B cell (primary cell): ENCODE results near the gene NYAP1.

Experiments
- CTCF ChIP-seq: fragments of 200-600 bp; IDR thresholded peaks from one replicate; pipeline ENCODE4 v1.8.0; 2022; ENCODE audit warnings: antibody characterized with exemption, mild to moderate bottlenecking
- EZH2 ChIP-seq: IDR thresholded peaks from 2 replicates; pipeline ENCODE4 v1.6.1; 2012; ENCODE audit warnings: borderline replicate concordance, low read depth, mild to moderate bottlenecking, moderate library complexity, low read length; ENCODE audit not compliant: insufficient read depth, poor library complexity, severe bottlenecking

DNA sequence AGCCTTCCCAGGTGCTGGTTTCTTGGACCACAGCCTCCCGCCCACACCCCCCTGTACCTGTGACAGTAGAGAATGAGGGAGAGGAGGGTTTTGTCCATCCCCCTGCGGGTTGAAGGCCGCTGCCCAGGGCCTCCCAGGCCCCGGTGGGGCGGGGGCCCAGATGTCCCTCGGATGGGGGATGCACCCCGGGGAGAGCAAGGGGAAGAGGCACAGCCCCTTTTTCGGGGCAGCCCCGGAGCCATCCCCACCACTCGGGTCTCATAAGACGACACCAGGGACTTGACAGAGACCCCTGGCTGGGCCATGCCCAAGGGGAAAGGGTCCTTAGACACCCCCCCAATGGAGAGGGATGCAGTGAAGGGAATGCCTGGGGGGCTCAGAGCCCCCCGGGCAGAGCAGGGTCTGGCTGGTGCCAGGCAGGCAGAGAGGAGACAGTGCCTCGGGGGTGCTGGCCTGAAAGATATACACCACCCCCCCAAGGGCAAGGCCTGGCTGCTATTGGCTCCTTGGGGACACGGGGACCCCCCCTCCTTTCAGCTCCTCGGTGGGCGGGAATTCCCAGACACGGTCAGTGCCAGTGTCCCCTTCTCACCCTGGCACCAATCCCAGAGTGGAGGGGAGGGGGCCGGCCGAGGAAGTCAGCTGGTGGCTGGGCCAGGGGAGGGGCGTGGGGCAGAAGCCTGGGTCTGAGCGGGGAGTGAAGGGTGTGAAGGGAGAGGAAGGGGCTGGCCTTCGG, 15.9 kb upstream of the NYAP1 start:
- TF ChIP-seq CTCF (no peak), EZH2 (no peak)
